Measurements from ENCODE around the gene CCNT2.

DNA sequence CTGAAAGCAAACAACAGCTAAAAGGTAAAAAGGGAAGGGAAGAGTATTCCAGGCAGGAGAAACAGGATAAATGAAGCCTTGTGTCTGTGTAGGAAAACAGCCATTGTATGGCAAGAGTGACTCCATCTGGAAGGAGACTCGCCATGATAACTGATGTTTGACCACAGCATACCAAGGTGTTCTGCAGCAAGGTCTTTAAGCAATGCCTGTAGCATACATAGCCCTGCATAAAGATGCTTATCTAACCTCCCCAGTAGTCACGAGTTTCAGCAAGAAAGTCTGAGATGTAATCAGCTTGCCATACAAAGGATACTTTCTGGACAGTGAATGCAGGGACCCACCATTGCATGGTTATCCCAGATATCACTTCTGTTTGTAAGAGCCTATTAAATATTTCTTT is 11.9 kb upstream of the CCNT2 start:
- TF ChIP-seq, protein P1, sequence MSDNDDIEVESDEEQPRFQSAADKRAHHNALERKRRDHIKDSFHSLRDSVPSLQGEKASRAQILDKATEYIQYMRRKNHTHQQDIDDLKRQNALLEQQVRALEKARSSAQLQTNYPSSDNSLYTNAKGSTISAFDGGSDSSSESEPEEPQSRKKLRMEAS (IDR thresholded peaks at IDR 0.05; ENCODE audit: low read depth, low read length): no peak
- TF ChIP-seq, protein P2, sequence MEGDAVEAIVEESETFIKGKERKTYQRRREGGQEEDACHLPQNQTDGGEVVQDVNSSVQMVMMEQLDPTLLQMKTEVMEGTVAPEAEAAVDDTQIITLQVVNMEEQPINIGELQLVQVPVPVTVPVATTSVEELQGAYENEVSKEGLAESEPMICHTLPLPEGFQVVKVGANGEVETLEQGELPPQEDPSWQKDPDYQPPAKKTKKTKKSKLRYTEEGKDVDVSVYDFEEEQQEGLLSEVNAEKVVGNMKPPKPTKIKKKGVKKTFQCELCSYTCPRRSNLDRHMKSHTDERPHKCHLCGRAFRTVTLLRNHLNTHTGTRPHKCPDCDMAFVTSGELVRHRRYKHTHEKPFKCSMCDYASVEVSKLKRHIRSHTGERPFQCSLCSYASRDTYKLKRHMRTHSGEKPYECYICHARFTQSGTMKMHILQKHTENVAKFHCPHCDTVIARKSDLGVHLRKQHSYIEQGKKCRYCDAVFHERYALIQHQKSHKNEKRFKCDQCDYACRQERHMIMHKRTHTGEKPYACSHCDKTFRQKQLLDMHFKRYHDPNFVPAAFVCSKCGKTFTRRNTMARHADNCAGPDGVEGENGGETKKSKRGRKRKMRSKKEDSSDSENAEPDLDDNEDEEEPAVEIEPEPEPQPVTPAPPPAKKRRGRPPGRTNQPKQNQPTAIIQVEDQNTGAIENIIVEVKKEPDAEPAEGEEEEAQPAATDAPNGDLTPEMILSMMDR (IDR thresholded peaks at IDR 0.05; ENCODE audit: low read depth, low read length): no peak
